Panc1 (cell line): ENCODE measurements around the gene SLC37A4. TPM values are rescaled to one million over a fixed set of nuclear protein-coding genes. Genes with fewer than 3 reads are reported as not detected.

ENCODE experiments used
- ATAC-seq: fragments of 200-7000 bp; cut with Tn5 transposase; 2 replicates; pipeline ENCODE4 v1.9.1; 2020; ENCODE audit warnings: mild to moderate bottlenecking, moderate library complexity
- BruUV-seq: library from RNA; stranded (reverse); fragments of 400-500 nt; replicated peaks from 2 replicates; lab custom pipeline; 2021; lab: Mats Ljungman, UMichigan
- CTCF ChIA-PET: fragments of 300-600 bp; sonication (Branson Sonifier 250); formaldehyde crosslinking; loops from one replicate; lab custom pipeline; 2022; ENCODE audit warnings: antibody characterized with exemption; lab: Charles Lee
- POLR2A ChIA-PET: fragments of 300-600 bp; sonication (Branson Sonifier 250); formaldehyde crosslinking; loops from one replicate; lab custom pipeline; 2022; ENCODE audit warnings: antibody characterized with exemption; lab: Charles Lee
- DNase-seq: peaks from one replicate; pipeline ENCODE4 v3.0.0-alpha.2; 2010; ENCODE audit warnings: low read depth, low spot score
- H3K27ac ChIP-seq: 2 replicates; pipeline ENCODE4 v1.5.1; 2011; ENCODE audit warnings: mild to moderate bottlenecking, low read length, inconsistent platforms
- H3K27me3 ChIP-seq: fragments of 200-500 bp; sonication (Bioruptor generic); 2 replicates; pipeline ENCODE4 v1.6.0; 2014; ENCODE audit warnings: low read length, inconsistent platforms; ENCODE audit not compliant: control insufficient read depth, insufficient read depth
- H3K36me3 ChIP-seq: fragments of 200-500 bp; sonication (Bioruptor generic); 2 replicates; pipeline ENCODE4 v1.5.1; 2014; ENCODE audit warnings: inconsistent platforms, mild to moderate bottlenecking, low read length, moderate library complexity; ENCODE audit not compliant: control insufficient read depth, insufficient read depth
- H3K4me1 ChIP-seq: 2 replicates; pipeline ENCODE4 v1.5.1; 2011; ENCODE audit warnings: inconsistent platforms, mild to moderate bottlenecking, low read length, moderate library complexity; ENCODE audit not compliant: control insufficient read depth, insufficient read depth
- H3K4me3 ChIP-seq, 2 experiments: 2 replicates each; pipeline ENCODE4 v1.5.1; 2011 to 2012; ENCODE audit warnings: low read depth in 2 of 2, low read length in 2 of 2, mild to moderate bottlenecking in 2 of 2, inconsistent platforms in 1 of 2, moderate library complexity in 1 of 2
- H3K9me3 ChIP-seq: fragments of 200-500 bp; sonication (Bioruptor generic); 2 replicates; pipeline ENCODE4 v1.5.1; 2014; ENCODE audit warnings: low read depth, mild to moderate bottlenecking, inconsistent platforms, low read length, moderate library complexity; ENCODE audit not compliant: control insufficient read depth, insufficient read depth
- POLR2AphosphoS5 ChIP-seq: IDR thresholded peaks from 2 replicates; pipeline ENCODE4 v1.6.1; 2012; ENCODE audit warnings: mild to moderate bottlenecking, low read depth, low read length, moderate library complexity
- SIN3A ChIP-seq: IDR thresholded peaks from 2 replicates; pipeline ENCODE4 v1.6.1; 2012; ENCODE audit warnings: low read depth, mild to moderate bottlenecking, low read length, moderate library complexity, borderline replicate concordance; ENCODE audit not compliant: insufficient read depth
- TCF7L2 ChIP-seq: IDR thresholded peaks from 2 replicates; pipeline ENCODE4 v1.6.1; 2011; ENCODE audit warnings: mild to moderate bottlenecking, low read depth, low read length, inconsistent platforms
- in situ Hi-C: cut with HindIII; loops from 2 replicates; pipeline ENCODE4 v1.10.0; 2016; ENCODE audit warnings: low sequenced_read_pairs, low pct_unique_long_range_greater_than_20kb
- intact Hi-C: fragments of 100-400 bp; cut with micrococcal nuclease; formaldehyde crosslinking; loops from one replicate; pipeline ENCODE4 v1.10.0; 2022; ENCODE audit not compliant: unreplicated experiment
- total RNA-seq: library from RNA; stranded (reverse); gene quantifications from one replicate; pipeline ENCODE4 v1.2.1, GENCODE V29; 2021; ENCODE audit not compliant: unreplicated experiment
- TF ChIP-seq, protein P1 (sequence below), 2 experiments: IDR thresholded peaks; 2 replicates each; pipeline ENCODE4 v1.6.1; 2011 to 2012; ENCODE audit warnings: low read depth in 2 of 2, control low read depth in 1 of 2, low read length in 1 of 2, mild to moderate bottlenecking in 1 of 2, moderate library complexity in 1 of 2; ENCODE audit not compliant: insufficient read depth in 1 of 2
- TF ChIP-seq, protein P2 (sequence below): fragments of 450-650 bp; IDR thresholded peaks from 2 replicates; pipeline ENCODE4 v1.5.1; 2017; ENCODE audit warnings: mild to moderate bottlenecking

Gene SLC37A4
- total RNA-seq, 1 experiment from 2014 or later = 33.2 TPM

DNA sequence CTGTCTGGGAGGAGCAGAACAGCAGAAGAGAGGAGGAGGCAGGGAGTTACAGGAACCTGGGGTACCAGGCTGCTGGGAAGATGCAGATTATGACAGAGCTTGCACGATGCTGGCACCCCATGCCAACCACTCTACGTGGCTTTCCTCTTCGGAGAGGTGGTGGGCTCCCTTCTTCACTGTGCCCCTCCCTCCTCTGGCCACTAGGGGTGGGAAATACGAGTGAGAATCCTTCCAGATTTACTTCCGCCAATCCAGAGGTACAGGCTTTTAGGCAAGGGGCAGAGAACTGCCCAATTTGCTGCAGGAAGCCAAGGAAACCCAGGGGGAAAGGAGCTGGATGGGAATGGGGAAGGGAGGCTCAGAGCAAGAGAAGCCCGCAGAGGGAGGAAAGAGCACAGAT lies 14.0 kb upstream of the SLC37A4 start:
- CTCF ChIA-PET = interaction anchor here (0.6 kb wide), 1 partner anchor 11 kb away, joined by 5 read pairs; no protein-coding TSS in a partner anchor
- no peak for ATAC-seq
- Histone ChIP-seq H3K4me1 (no peaks in the 10 kb centered on the region), H3K36me3 (peaks cover 3% of the 10 kb centered on the region; the same call in 1 of the 2 replicates), H3K27me3 (no peaks in the 10 kb centered on the region), H3K27ac (no peak overlapping the region), H3K4me3 (no peak overlapping the region), H3K9me3 (no peaks in the 10 kb centered on the region)
- in situ Hi-C loops = no loop called here
- TF ChIP-seq, protein P1, sequence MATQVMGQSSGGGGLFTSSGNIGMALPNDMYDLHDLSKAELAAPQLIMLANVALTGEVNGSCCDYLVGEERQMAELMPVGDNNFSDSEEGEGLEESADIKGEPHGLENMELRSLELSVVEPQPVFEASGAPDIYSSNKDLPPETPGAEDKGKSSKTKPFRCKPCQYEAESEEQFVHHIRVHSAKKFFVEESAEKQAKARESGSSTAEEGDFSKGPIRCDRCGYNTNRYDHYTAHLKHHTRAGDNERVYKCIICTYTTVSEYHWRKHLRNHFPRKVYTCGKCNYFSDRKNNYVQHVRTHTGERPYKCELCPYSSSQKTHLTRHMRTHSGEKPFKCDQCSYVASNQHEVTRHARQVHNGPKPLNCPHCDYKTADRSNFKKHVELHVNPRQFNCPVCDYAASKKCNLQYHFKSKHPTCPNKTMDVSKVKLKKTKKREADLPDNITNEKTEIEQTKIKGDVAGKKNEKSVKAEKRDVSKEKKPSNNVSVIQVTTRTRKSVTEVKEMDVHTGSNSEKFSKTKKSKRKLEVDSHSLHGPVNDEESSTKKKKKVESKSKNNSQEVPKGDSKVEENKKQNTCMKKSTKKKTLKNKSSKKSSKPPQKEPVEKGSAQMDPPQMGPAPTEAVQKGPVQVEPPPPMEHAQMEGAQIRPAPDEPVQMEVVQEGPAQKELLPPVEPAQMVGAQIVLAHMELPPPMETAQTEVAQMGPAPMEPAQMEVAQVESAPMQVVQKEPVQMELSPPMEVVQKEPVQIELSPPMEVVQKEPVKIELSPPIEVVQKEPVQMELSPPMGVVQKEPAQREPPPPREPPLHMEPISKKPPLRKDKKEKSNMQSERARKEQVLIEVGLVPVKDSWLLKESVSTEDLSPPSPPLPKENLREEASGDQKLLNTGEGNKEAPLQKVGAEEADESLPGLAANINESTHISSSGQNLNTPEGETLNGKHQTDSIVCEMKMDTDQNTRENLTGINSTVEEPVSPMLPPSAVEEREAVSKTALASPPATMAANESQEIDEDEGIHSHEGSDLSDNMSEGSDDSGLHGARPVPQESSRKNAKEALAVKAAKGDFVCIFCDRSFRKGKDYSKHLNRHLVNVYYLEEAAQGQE (IDR thresholded peaks at IDR 0.05; ENCODE audit: insufficient read depth in 1 of 2, low read depth in 2 of 2, low read length in 1 of 2) = no peak
- no peak; the same call in 1 of the 2 replicates for TF ChIP-seq POLR2AphosphoS5
- TF ChIP-seq TCF7L2 = no peak
- TF ChIP-seq, protein P2, sequence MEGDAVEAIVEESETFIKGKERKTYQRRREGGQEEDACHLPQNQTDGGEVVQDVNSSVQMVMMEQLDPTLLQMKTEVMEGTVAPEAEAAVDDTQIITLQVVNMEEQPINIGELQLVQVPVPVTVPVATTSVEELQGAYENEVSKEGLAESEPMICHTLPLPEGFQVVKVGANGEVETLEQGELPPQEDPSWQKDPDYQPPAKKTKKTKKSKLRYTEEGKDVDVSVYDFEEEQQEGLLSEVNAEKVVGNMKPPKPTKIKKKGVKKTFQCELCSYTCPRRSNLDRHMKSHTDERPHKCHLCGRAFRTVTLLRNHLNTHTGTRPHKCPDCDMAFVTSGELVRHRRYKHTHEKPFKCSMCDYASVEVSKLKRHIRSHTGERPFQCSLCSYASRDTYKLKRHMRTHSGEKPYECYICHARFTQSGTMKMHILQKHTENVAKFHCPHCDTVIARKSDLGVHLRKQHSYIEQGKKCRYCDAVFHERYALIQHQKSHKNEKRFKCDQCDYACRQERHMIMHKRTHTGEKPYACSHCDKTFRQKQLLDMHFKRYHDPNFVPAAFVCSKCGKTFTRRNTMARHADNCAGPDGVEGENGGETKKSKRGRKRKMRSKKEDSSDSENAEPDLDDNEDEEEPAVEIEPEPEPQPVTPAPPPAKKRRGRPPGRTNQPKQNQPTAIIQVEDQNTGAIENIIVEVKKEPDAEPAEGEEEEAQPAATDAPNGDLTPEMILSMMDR = no peak
- no peak for TF ChIP-seq SIN3A
- intact Hi-C loops = no loop called here
- POLR2A ChIA-PET = interaction anchor here (0.5 kb wide), 1 partner anchor 11 kb away, joined by 8 read pairs; no protein-coding TSS in a partner anchor
- no TSS peak for BruUV-seq
- no peak for DNase-seq

DNA sequence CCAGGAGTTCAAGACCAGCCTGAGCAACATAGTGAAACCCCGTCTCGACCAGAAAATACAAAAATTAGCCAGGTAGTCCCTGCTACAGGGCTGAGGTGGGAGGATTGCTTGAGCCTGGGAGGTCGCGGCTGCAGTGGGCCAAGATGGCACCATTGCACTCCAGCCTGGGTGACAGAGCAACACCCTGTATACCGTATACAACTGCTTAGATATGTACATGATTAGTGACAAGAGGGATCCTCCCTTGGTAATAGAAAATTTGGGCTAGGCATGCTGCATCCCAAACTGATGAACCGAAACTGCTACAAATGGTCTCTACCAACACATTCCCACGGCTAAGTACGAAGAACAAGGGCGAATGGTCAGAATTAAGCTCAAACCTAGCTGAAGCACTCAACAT lies 12.2 kb upstream of the SLC37A4 start:
- H3K27ac ChIP-seq = no peak overlapping the region
- H3K36me3 ChIP-seq = 0 out of 2 replicates have a peak, but pooled peaks cover 3% of the 10 kb centered on the region
- H3K4me3 ChIP-seq = no peak overlapping the region
- H3K9me3 ChIP-seq = no peaks in the 10 kb centered on the region
- no peaks in the 10 kb centered on the region for H3K4me1 ChIP-seq
- CTCF ChIA-PET = no interaction called here
- no peak for TF ChIP-seq POLR2AphosphoS5
- TF ChIP-seq SIN3A = no peak
- DNase-seq = no peak
- intact Hi-C loops = no loop called here
- POLR2A ChIA-PET = no interaction called here
- no TSS peak for BruUV-seq
- no peaks in the 10 kb centered on the region for H3K27me3 ChIP-seq
- in situ Hi-C loops = no loop called here
- ATAC-seq = no peak

DNA sequence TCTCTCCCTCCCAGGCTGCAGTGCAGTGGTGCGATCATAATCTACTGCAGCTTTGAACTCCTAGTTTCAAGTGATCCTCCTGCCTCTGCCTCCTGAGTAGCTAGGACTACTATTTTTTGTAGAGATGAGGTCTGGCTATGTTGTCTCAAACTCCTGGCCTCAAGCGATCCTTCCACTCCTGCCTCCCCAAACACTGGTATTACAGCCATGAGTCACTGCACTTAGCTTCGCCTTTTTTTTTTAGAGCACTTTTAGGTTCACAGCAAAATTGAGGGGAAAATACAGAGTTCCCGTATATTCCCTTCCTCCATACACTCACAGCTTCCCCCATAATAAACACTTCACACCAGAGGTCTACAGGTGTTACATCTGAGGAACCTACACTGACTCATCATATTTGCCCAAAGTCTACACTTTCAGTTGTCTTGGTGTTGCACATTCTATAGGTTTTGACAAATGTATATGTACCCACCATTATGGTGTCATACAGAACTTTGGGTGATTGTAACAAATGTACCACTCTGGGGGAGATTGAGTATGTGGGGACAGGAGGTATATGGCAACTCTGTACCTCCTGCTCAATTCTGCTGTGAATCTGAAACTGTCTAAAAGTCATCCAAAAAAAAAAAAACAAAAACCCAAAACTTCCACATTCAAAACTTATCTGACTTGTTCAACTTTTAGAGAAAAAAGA lies 11.3 kb upstream of the SLC37A4 start:
- CTCF ChIA-PET = no interaction called here
- BruUV-seq = no TSS peak
- no peak for TF ChIP-seq POLR2AphosphoS5
- TF ChIP-seq, protein P1 (IDR thresholded peaks at IDR 0.05; ENCODE audit: insufficient read depth in 1 of 2, low read depth in 2 of 2, low read length in 1 of 2) = no peak
- TF ChIP-seq, protein P2 = no peak
- TF ChIP-seq TCF7L2 = no peak
- TF ChIP-seq SIN3A = no peak

More for the DNA sequence above, 11.3 kb upstream of the SLC37A4 start:
- DNase-seq = no peak
- H3K36me3 ChIP-seq = 0 out of 2 replicates have a peak, but pooled peaks cover 3% of the 10 kb centered on the region
- no peak overlapping the region for H3K27ac ChIP-seq
- POLR2A ChIA-PET = no interaction called here
- in situ Hi-C loops (no loop called here), intact Hi-C loops (no loop called here)
- H3K4me3 ChIP-seq = no peak overlapping the region
- no peak; the same call in 1 of the 2 replicates for ATAC-seq
- no peaks in the 10 kb centered on the region for H3K4me1 ChIP-seq
- H3K27me3 ChIP-seq = no peaks in the 10 kb centered on the region
- no peaks in the 10 kb centered on the region for H3K9me3 ChIP-seq
